RWPE2 (cell line): ENCODE data around the gene ATP9A.

Source experiments
- ATAC-seq: fragments of 200-7000 bp; cut with Tn5 transposase; 3 replicates; pipeline ENCODE4 v1.9.1; 2021; ENCODE audit warnings: low read depth
- DNase-seq: peaks from one replicate; pipeline ENCODE4 v3.0.0-alpha.2; 2020; ENCODE audit warnings: low spot score
- H3K27ac ChIP-seq: fragments of 450-650 bp; 2 replicates; pipeline ENCODE4 v1.5.1; 2017; ENCODE audit warnings: mild to moderate bottlenecking; ENCODE audit not compliant: poor library complexity, severe bottlenecking
- H3K27me3 ChIP-seq: fragments of 250-450 bp; sonication (Bioruptor Pico); 2 replicates; pipeline ENCODE4 v1.5.1; 2021; ENCODE audit warnings: mild to moderate bottlenecking, moderate library complexity; ENCODE audit not compliant: insufficient read depth, poor library complexity, severe bottlenecking
- H3K36me3 ChIP-seq: fragments of 250-450 bp; sonication (Bioruptor Pico); 2 replicates; pipeline ENCODE4 v1.5.1; 2020; ENCODE audit warnings: low read depth, mild to moderate bottlenecking, moderate library complexity
- H3K4me1 ChIP-seq: fragments of 250-450 bp; sonication (Bioruptor Pico); 2 replicates; pipeline ENCODE4 v1.5.1; 2021; ENCODE audit warnings: mild to moderate bottlenecking, moderate library complexity; ENCODE audit not compliant: insufficient read depth, poor library complexity, severe bottlenecking
- H3K4me3 ChIP-seq: fragments of 250-450 bp; sonication (Bioruptor Pico); 2 replicates; pipeline ENCODE4 v1.5.1; 2021; ENCODE audit warnings: mild to moderate bottlenecking, moderate library complexity; ENCODE audit not compliant: severe bottlenecking
- H3K9me3 ChIP-seq: fragments of 250-450 bp; sonication (Bioruptor Pico); 2 replicates; pipeline ENCODE4 v1.5.1; 2021; ENCODE audit warnings: mild to moderate bottlenecking, moderate library complexity; ENCODE audit not compliant: severe bottlenecking
- CTCF ChIP-seq: fragments of 450-650 bp; IDR thresholded peaks from one replicate; pipeline ENCODE4 v1.5.1; 2017; ENCODE audit warnings: mild to moderate bottlenecking, moderate library complexity; ENCODE audit not compliant: poor library complexity, severe bottlenecking

ATP9A gene

GRCh38 chr20:51666126-51666525, 102.1 kb downstream of the ATP9A start:
- TF ChIP-seq CTCF: no peak
- DNase-seq (no peak), ATAC-seq (peak; percentile 58; the same call in 2 of the 3 replicates)
- Histone ChIP-seq H3K27me3 (no peaks in the 10 kb centered on the region), H3K4me1 (peaks cover 8% of the 10 kb centered on the region), H3K36me3 (no peaks in the 10 kb centered on the region), H3K4me3 (no peak overlapping the region), H3K9me3 (no peaks in the 10 kb centered on the region), H3K27ac (no peak overlapping the region)

- Histone ChIP-seq H3K36me3 (no peaks in the 10 kb centered on the region), H3K27ac (no peak overlapping the region), H3K4me3 (no peak overlapping the region), H3K4me1 (peaks cover 13% of the 10 kb centered on the region), H3K9me3 (no peaks in the 10 kb centered on the region), H3K27me3 (no peaks in the 10 kb centered on the region)
- ATAC-seq (no peak), DNase-seq (no peak)
- TF ChIP-seq CTCF: no peak
Observed at GRCh38 chr20:51665543-51666118, 102.6 kb downstream of the ATP9A start.

- no peak for TF ChIP-seq CTCF
- Histone ChIP-seq H3K36me3 (no peaks in the 10 kb centered on the region), H3K4me3 (no peak overlapping the region), H3K27ac (peak overlapping the region; percentile 56), H3K9me3 (no peaks in the 10 kb centered on the region), H3K27me3 (no peaks in the 10 kb centered on the region), H3K4me1 (peaks cover 15% of the 10 kb centered on the region)
- no peak for DNase-seq
- ATAC-seq: peak; percentile 46
Observed at GRCh38 chr20:51661609-51662178, 106.5 kb downstream of the ATP9A start.

GRCh38 chr20:51660672-51661608, 107.2 kb downstream of the ATP9A start:
- H3K36me3 ChIP-seq: no peaks in the 10 kb centered on the region
- peak; percentile 91 for ATAC-seq
- DNase-seq: no peak
- H3K9me3 ChIP-seq: no peaks in the 10 kb centered on the region
- TF ChIP-seq CTCF: no peak
- peaks cover 15% of the 10 kb centered on the region for H3K4me1 ChIP-seq
- H3K27ac ChIP-seq: peak overlapping the region; percentile 56
- no peak overlapping the region for H3K4me3 ChIP-seq
- H3K27me3 ChIP-seq: no peaks in the 10 kb centered on the region
